GM23338 (cell line): Measurements from ENCODE around the gene SEZ6L. TPM values are rescaled to one million over a fixed set of nuclear protein-coding genes. Genes with fewer than 3 reads are reported as not detected.

Source experiments
- ATAC-seq: fragments of 200-7000 bp; cut with Tn5 transposase; 3 replicates; pipeline ENCODE4 v1.9.1; 2020
- DNase-seq: peaks from one replicate; pipeline ENCODE4 v3.0.0-alpha.2; 2015; ENCODE audit warnings: low spot score
- H2AFZ ChIP-seq: fragments of 200-600 bp; sonication (generic); 2 replicates; pipeline ENCODE4 v1.8.0; 2016; ENCODE audit warnings: antibody characterized with exemption, mild to moderate bottlenecking, moderate library complexity
- H3F3A ChIP-seq: fragments of 200-600 bp; sonication (generic); replicated peaks from 2 replicates; pipeline ENCODE4 v1.8.0; 2017; ENCODE audit warnings: antibody characterized with exemption, mixed run types, low read depth
- H3K27ac ChIP-seq: fragments of 200-600 bp; sonication (generic); 2 replicates; pipeline ENCODE4 v1.6.1; 2016; ENCODE audit warnings: low read depth
- H3K27me3 ChIP-seq: fragments of 200-600 bp; sonication (generic); 2 replicates; pipeline ENCODE4 v1.8.0; 2016; ENCODE audit warnings: mild to moderate bottlenecking, mixed run types, moderate library complexity; ENCODE audit not compliant: insufficient read depth
- H3K36me3 ChIP-seq: fragments of 200-600 bp; sonication (generic); 2 replicates; pipeline ENCODE4 v1.8.0; 2016; ENCODE audit warnings: mild to moderate bottlenecking; ENCODE audit not compliant: insufficient read depth
- H3K4me1 ChIP-seq: fragments of 200-600 bp; sonication (generic); 2 replicates; pipeline ENCODE4 v1.8.0; 2016; ENCODE audit warnings: mild to moderate bottlenecking, moderate library complexity; ENCODE audit not compliant: insufficient read depth
- H3K4me2 ChIP-seq: fragments of 200-600 bp; sonication (generic); 2 replicates; pipeline ENCODE4 v1.7.1; 2017; ENCODE audit warnings: mixed run types
- H3K4me3 ChIP-seq: fragments of 200-600 bp; sonication (generic); 2 replicates; pipeline ENCODE4 v1.6.1; 2016; ENCODE audit warnings: mixed run types
- H3K79me2 ChIP-seq: fragments of 200-600 bp; sonication (generic); replicated peaks from 2 replicates; pipeline ENCODE4 v1.8.0; 2017; ENCODE audit warnings: mild to moderate bottlenecking; ENCODE audit not compliant: insufficient read depth
- H3K9me2 ChIP-seq: fragments of 200-600 bp; sonication (generic); 2 replicates; pipeline ENCODE4 v1.8.0; 2017; ENCODE audit not compliant: insufficient read depth
- H4K20me1 ChIP-seq: fragments of 200-600 bp; sonication (generic); replicated peaks from 2 replicates; pipeline ENCODE4 v1.8.0; 2017; ENCODE audit warnings: mild to moderate bottlenecking; ENCODE audit not compliant: insufficient read depth
- H3K27ac Mint-ChIP-seq: 2 replicates; pipeline ENCODE4 v1.8.0; 2020; ENCODE audit warnings: inconsistent platforms, mild to moderate bottlenecking, moderate library complexity, mixed read lengths
- H3K27me3 Mint-ChIP-seq: 3 replicates; pipeline ENCODE4 v1.8.0; 2022; ENCODE audit warnings: low read depth, mild to moderate bottlenecking, moderate library complexity, mixed read lengths, inconsistent platforms; ENCODE audit not compliant: insufficient read depth, poor library complexity
- H3K36me3 Mint-ChIP-seq: 3 replicates; pipeline ENCODE4 v1.8.0; 2021; ENCODE audit warnings: low read depth, mild to moderate bottlenecking, inconsistent platforms, moderate library complexity, mixed read lengths
- H3K4me1 Mint-ChIP-seq: 3 replicates; pipeline ENCODE4 v1.8.0; 2020; ENCODE audit warnings: mild to moderate bottlenecking, inconsistent platforms, mixed read lengths
- H3K4me3 Mint-ChIP-seq: 3 replicates; pipeline ENCODE4 v1.8.0; 2021; ENCODE audit warnings: moderate library complexity, mild to moderate bottlenecking, inconsistent platforms, mixed read lengths
- H3K9me3 Mint-ChIP-seq: 3 replicates; pipeline ENCODE4 v1.8.0; 2020; ENCODE audit warnings: moderate library complexity, mild to moderate bottlenecking, inconsistent platforms, mixed read lengths
- CTCF ChIP-seq, 2 experiments: fragments of 200-600 bp in 1 of 2; sonication (generic) in 1 of 2; conservative IDR thresholded peaks; 2 replicates each; pipeline versions ENCODE4 v1.5.1 to v1.6.1; 2016 to 2017; ENCODE audit warnings: antibody characterized with exemption in 2 of 2, low read depth in 2 of 2, mild to moderate bottlenecking in 2 of 2, moderate library complexity in 1 of 2
- ETS1 ChIP-seq: IDR thresholded peaks from 2 replicates; pipeline ENCODE4 v1.6.1; 2016; ENCODE audit warnings: antibody characterized with exemption
- EZH2 ChIP-seq: fragments of 200-600 bp; sonication (generic); IDR thresholded peaks from one replicate; pipeline ENCODE4 v1.8.0; 2017; ENCODE audit warnings: antibody characterized with exemption, mild to moderate bottlenecking, low read depth; ENCODE audit not compliant: unreplicated experiment
- EZH2phosphoT487 ChIP-seq: fragments of 200-600 bp; sonication (generic); IDR thresholded peaks from one replicate; pipeline ENCODE4 v1.8.1; 2018; ENCODE audit warnings: antibody characterized with exemption; ENCODE audit not compliant: unreplicated experiment
- NANOG ChIP-seq: IDR thresholded peaks from 2 replicates; pipeline ENCODE4 v1.6.1; 2016; ENCODE audit warnings: antibody characterized with exemption, borderline replicate concordance
- REST ChIP-seq: IDR thresholded peaks from one replicate; pipeline ENCODE4 v1.6.1; 2018; ENCODE audit warnings: antibody characterized with exemption; ENCODE audit not compliant: unreplicated experiment
- STAT1 ChIP-seq: IDR thresholded peaks from one replicate; pipeline ENCODE4 v1.6.1; 2016; ENCODE audit warnings: antibody characterized with exemption; ENCODE audit not compliant: unreplicated experiment
- ZNF331 ChIP-seq: fragments of 250-450 bp; sonication (Bioruptor Pico); IDR thresholded peaks from 2 replicates; pipeline ENCODE4 v1.5.0; 2020; ENCODE audit warnings: low read depth, mild to moderate bottlenecking, moderate library complexity
- polyA plus RNA-seq: library from polyadenylated mRNA; unstranded; fragments of >200 nt; fragmentation: Nextera tagmentation; extraction: Ambion mirVana; gene quantifications from 2 replicates; pipeline ENCODE4 v1.2.1, GENCODE V29; 2016
- total RNA-seq: library from RNA; depleted of rRNA; stranded (reverse); fragments of >200 nt; shearing (Covaris generic); gene quantifications from 2 replicates; pipeline ENCODE4 v1.2.3, GENCODE V29; 2014

The SEZ6L gene
- total and polyA plus RNA-seq, 2 experiments from 2014 or later, result 0.13 to 0.24 TPM

DNA sequence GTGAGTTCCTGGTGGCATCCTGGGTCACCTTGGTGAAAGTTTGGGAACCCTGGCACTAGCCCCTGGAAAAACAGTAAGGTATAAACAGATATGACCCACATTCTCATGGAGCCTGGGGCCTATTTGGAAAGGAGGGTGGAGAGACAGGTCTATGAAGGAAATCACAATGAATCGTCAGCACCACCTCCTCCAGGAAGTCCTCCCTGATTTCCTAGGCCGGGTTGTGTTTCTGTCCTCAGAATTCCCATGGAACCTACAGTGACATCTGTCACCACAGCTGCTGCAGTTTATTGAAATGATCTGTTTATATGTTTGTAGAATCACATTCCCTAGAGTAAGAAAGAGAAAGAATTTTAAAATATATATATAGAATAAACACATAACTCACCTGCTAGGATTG, 188.0 kb downstream of the SEZ6L start:
- Histone ChIP-seq H3K9me2 (no peaks in the 10 kb centered on the region), H3K27me3 (no peaks in the 10 kb centered on the region), H3K27ac (no peak overlapping the region), H3K4me2 (no peak overlapping the region), H3K36me3 (no peaks in the 10 kb centered on the region), H3K4me1 (no peaks in the 10 kb centered on the region; the same call in 1 of the 2 replicates), H3K4me3 (no peak overlapping the region), H3F3A (no peaks in the 10 kb centered on the region), H4K20me1 (no peaks in the 10 kb centered on the region; the same call in 1 of the 2 replicates), H2AFZ (no peak overlapping the region), H3K79me2 (no peaks in the 10 kb centered on the region)
- Mint-ChIP-seq H3K27me3 (peaks cover 2% of the 10 kb centered on the region), H3K36me3 (no peaks in the 10 kb centered on the region), H3K9me3 (no peaks in the 10 kb centered on the region), H3K27ac (no peak overlapping the region), H3K4me1 (peaks cover 8% of the 10 kb centered on the region; the same call in 2 of the 3 replicates), H3K4me3 (no peak overlapping the region)
- ATAC-seq, result no peak
- DNase-seq, result no peak
- TF ChIP-seq ETS1, result no peak
- no peak for TF ChIP-seq REST
- TF ChIP-seq ZNF331 (CRISPR knock-in tag), result no peak
- TF ChIP-seq NANOG, result no peak

- H3K27ac ChIP-seq, result no peak overlapping the region
- no peaks in the 10 kb centered on the region for H3K36me3 ChIP-seq
- H3K4me1 ChIP-seq, result no peaks in the 10 kb centered on the region; the same call in 1 of the 2 replicates
- H3K4me2 ChIP-seq, result no peak overlapping the region
- H3K27me3 ChIP-seq, result no peaks in the 10 kb centered on the region
- TF ChIP-seq EZH2 (no peak), ZNF331 (CRISPR knock-in tag) (no peak), STAT1 (no peak), EZH2phosphoT487 (no peak), CTCF (conservative IDR thresholded peaks at IDR 0.05; ENCODE audit: low read depth in 2 of 2) (no peak), NANOG (no peak)
- H3K27me3 Mint-ChIP-seq, result peaks cover 2% of the 10 kb centered on the region
- no peak overlapping the region for H3K27ac Mint-ChIP-seq
- no peak overlapping the region for H3K4me3 ChIP-seq
- DNase-seq, result no peak
- ATAC-seq, result no peak
- H3K36me3 Mint-ChIP-seq, result no peaks in the 10 kb centered on the region
- no peak overlapping the region for H3K4me3 Mint-ChIP-seq
- H3K79me2 ChIP-seq, result no peaks in the 10 kb centered on the region
- no peaks in the 10 kb centered on the region; the same call in 1 of the 2 replicates for H4K20me1 ChIP-seq
- H3K9me2 ChIP-seq, result no peaks in the 10 kb centered on the region
- peaks cover 8% of the 10 kb centered on the region; the same call in 2 of the 3 replicates for H3K4me1 Mint-ChIP-seq
- H3K9me3 Mint-ChIP-seq, result no peaks in the 10 kb centered on the region
- no peak overlapping the region for H2AFZ ChIP-seq
- H3F3A ChIP-seq, result no peaks in the 10 kb centered on the region
Observed at GRCh38 chr22:26357813-26358212, 188.6 kb downstream of the SEZ6L start.
